MCF 10A (cell line): ENCODE data around the gene SRGAP2B. TPM values are rescaled to one million over a fixed set of nuclear protein-coding genes. Genes with fewer than 3 reads are reported as not detected.
"Not testable (repeated sequence)": the region's sequence is repeated elsewhere in the genome, so short reads cannot be mapped to it uniquely, and the experiment has no call there.

Source experiments
- BruUV-seq: library from RNA; stranded (reverse); fragments of 400-500 nt; replicated peaks from 2 replicates; lab custom pipeline; 2021; lab: Mats Ljungman, UMichigan
- CTCF ChIA-PET: fragments of 300-600 bp; sonication (Branson Sonifier 250); formaldehyde crosslinking; extraction: SDS; loops from one replicate; lab custom pipeline; 2021; ENCODE audit warnings: antibody characterized with exemption, inconsistent platforms; lab: Yijun Ruan, JAX
- POLR2A ChIA-PET: fragments of 300-600, 350-650 bp; sonication (Branson Sonifier 250); formaldehyde crosslinking; extraction: SDS; loops from one replicate; lab custom pipeline; 2020; ENCODE audit warnings: antibody characterized with exemption, inconsistent platforms; lab: Yijun Ruan, JAX
- DNase-seq: peaks from one replicate; pipeline ENCODE4 v3.0.0-alpha.2; 2018; ENCODE audit not compliant: unreplicated experiment
- H3K27ac Mint-ChIP-seq: one replicate; pipeline ENCODE4 v1.8.0; 2022; ENCODE audit warnings: mild to moderate bottlenecking, low read depth, mixed read lengths; ENCODE audit not compliant: unreplicated experiment
- H3K27me3 Mint-ChIP-seq: one replicate; pipeline ENCODE4 v1.8.0; 2022; ENCODE audit warnings: mixed read lengths; ENCODE audit not compliant: insufficient read depth, unreplicated experiment
- H3K36me3 Mint-ChIP-seq: one replicate; pipeline ENCODE4 v1.8.0; 2022; ENCODE audit warnings: mild to moderate bottlenecking, moderate library complexity, mixed read lengths; ENCODE audit not compliant: insufficient read depth, unreplicated experiment
- H3K4me1 Mint-ChIP-seq: one replicate; pipeline ENCODE4 v1.8.0; 2022; ENCODE audit warnings: mixed read lengths; ENCODE audit not compliant: insufficient read depth, unreplicated experiment
- H3K4me3 Mint-ChIP-seq: one replicate; pipeline ENCODE4 v1.8.0; 2022; ENCODE audit warnings: mild to moderate bottlenecking, moderate library complexity, mixed read lengths; ENCODE audit not compliant: unreplicated experiment
- H3K9me3 Mint-ChIP-seq: one replicate; pipeline ENCODE4 v1.8.0; 2022; ENCODE audit warnings: mixed read lengths; ENCODE audit not compliant: unreplicated experiment
- intact Hi-C: fragments of 100-400 bp; cut with micrococcal nuclease; formaldehyde crosslinking; loops from 2 replicates; pipeline ENCODE4 v1.14.1; 2022
- total RNA-seq: library from RNA; stranded (reverse); gene quantifications from 2 replicates; pipeline ENCODE4 v1.2.3, GENCODE V29; 2022

Gene SRGAP2B
- total RNA-seq, 1 experiment from 2014 or later = 50.8 TPM

DNA sequence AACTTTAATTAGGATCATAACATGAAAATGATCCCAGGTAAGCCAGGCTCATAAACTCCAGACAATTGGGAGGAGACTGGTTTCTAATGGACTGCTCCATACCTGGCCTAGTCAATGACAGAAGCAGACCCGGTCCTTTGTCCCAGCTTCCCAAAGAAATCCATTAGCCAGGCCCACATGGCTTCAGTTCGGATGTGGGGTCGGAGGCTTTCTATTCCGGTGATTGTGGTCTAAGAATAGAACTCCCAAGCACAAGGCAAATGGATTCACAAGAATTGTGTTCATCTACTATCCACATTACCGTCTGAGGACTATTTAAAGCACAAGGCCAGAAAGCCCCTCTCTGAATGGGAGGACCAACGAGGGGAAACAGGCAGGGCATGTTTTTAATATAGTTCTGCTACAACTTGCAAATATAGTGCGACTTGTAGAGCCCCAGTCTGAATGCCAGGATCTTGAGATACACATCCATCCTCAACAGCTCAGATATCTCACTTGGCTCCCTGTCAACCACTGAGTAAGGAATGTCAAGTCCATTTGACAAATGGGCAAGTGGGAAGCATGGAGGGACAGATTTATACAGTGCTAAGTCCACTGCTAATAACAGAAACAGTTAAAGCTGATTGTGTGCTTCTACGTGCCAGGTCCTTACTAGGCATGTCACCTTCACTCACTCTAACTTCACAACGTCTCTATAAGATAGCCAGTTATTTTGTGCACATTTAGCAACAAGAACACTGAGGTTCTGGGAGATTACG lies 42.9 kb downstream of the SRGAP2B start:
- intact Hi-C loops, H3K4me3 Mint-ChIP-seq, H3K4me1 Mint-ChIP-seq, POLR2A ChIA-PET, BruUV-seq, CTCF ChIA-PET, H3K36me3 Mint-ChIP-seq, H3K27me3 Mint-ChIP-seq, H3K9me3 Mint-ChIP-seq, DNase-seq, H3K27ac Mint-ChIP-seq: not testable (repeated sequence)

DNA sequence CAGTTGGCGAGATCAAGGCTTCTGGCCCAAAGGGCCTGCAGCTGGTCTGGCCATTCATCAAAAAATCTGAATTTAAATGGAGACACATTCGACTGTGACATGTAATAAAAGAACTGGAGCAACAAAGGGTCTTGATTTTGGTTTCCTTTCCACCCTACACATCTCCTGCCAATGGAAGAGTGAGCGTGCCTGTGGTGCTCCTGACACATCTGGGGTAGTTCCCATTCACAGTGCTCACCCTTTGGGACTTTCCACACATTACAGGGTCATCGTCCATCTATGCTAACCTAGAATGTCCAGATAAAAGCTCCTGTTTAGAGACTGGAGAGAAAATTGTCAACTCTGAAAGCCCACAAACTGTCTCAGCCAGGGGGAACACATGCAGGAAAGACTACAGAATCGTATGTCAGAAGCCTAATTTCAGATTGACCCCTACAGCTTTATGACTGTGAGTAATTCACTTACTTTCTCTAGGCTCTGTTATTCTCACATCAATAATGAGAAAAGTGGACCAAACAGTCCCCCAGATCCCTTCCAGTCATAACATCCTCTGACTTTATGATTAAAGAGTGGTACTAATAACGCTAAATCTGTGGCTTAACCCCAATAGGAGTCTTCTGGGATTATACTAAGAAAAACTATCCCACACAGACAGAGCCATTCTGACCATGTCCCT lies 46.8 kb downstream of the SRGAP2B start:
- H3K27me3 Mint-ChIP-seq, intact Hi-C loops: not testable (repeated sequence)

DNA sequence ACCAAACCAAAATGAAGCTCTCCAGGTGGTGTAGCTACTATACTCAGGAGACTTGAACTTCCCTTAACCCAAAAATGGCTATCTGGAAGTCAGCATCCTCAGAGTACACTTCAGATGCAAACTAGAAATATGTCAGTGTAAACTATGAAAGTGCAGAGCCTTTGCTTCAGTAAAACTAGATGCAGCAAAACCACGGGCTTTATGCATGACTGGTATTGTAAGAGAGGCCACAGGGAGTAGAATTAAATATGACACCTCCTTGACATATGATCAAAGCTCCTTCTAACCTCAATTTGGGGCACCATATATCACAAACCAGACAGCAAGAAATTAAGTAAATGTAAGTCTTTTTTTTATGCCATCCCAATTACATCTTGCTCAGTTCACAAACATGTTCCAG lies 47.6 kb downstream of the SRGAP2B start:
- H3K27ac Mint-ChIP-seq, H3K4me3 Mint-ChIP-seq, H3K36me3 Mint-ChIP-seq, BruUV-seq, DNase-seq, intact Hi-C loops, H3K9me3 Mint-ChIP-seq, CTCF ChIA-PET, POLR2A ChIA-PET, H3K4me1 Mint-ChIP-seq, H3K27me3 Mint-ChIP-seq: not testable (repeated sequence)

More for the DNA sequence above, 46.8 kb downstream of the SRGAP2B start:
- H3K4me3 Mint-ChIP-seq, BruUV-seq, DNase-seq, H3K36me3 Mint-ChIP-seq, H3K4me1 Mint-ChIP-seq, CTCF ChIA-PET, POLR2A ChIA-PET, H3K27ac Mint-ChIP-seq, H3K9me3 Mint-ChIP-seq: not testable (repeated sequence)

DNA sequence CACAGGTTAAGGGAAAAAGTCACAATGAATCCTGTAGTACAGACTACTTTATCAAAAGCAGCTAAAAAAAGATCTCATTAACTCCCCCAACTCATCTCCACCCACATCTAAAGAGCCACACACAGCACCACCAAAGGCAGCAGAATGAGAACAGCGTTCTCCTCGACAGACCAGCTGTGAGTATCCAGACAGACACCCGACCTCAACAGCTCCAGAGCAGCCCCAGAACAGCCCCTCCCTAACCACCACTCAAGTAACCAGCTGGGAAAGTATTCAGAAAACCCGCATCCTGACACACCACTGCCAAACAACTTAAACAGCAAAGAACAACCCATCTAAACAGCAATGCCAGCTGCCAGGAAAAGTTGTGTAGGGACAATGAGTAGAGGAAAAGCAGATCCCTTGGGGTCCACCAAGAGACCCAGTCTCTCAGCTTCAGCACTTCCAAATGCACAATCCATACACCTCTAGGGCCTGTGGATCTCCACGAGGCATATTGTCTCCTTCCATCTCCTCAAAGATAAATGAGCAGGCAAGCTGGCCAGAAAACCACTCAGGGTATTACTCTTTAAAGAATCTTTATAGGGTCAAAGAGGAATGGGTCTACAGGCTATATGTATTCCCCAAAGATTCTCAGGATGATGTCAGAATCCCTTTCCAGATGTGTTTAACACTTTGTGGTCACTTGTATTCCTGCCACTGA lies 49.4 kb downstream of the SRGAP2B start:
- H3K4me1 Mint-ChIP-seq, H3K36me3 Mint-ChIP-seq, H3K27ac Mint-ChIP-seq, H3K27me3 Mint-ChIP-seq, H3K9me3 Mint-ChIP-seq, DNase-seq, H3K4me3 Mint-ChIP-seq, POLR2A ChIA-PET, BruUV-seq, CTCF ChIA-PET, intact Hi-C loops: not testable (repeated sequence)

DNA sequence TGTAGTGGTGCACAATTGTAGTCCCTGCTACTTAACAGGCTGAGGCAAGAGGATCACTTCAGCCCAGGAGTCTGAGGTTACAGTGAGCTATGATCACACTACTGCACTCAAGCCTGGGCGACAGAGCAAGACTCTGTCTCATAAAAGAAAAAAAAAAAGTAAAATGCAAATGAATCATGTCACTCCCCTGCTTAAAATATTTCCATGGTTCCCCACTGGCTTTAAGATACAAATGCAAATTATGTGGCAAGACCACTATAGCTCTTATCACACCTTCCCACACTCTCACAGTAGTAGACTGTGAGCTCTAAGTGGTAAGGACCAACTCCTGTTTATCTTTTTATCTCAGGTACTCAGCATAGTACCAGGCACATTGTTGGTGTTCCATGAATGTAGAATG lies 53.6 kb downstream of the SRGAP2B start:
- H3K27ac Mint-ChIP-seq, H3K4me1 Mint-ChIP-seq, H3K4me3 Mint-ChIP-seq, H3K36me3 Mint-ChIP-seq, H3K9me3 Mint-ChIP-seq, POLR2A ChIA-PET, intact Hi-C loops, BruUV-seq, H3K27me3 Mint-ChIP-seq, CTCF ChIA-PET, DNase-seq: not testable (repeated sequence)

DNA sequence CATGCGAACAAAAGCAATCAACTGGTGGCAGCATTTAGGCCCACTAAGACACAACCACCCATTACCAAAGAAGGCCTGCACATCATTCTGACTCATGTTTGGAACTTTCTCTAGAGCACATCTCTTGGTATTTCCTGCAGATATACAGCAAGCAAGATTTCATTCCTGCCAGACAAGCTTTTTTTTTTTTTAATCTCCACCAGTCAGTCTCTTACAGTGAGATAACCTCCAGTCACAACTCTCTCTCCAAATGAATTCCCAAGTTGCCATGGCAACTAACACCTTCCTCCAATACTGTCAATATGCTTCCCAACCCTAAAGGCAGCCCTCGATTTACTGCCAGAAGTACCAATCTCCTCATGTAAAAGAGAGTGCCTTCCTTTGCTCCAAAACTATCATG lies 59.1 kb downstream of the SRGAP2B start:
- H3K4me1 Mint-ChIP-seq, H3K9me3 Mint-ChIP-seq, H3K4me3 Mint-ChIP-seq, DNase-seq, intact Hi-C loops, H3K27ac Mint-ChIP-seq, POLR2A ChIA-PET, H3K27me3 Mint-ChIP-seq, BruUV-seq, CTCF ChIA-PET, H3K36me3 Mint-ChIP-seq: not testable (repeated sequence)

DNA sequence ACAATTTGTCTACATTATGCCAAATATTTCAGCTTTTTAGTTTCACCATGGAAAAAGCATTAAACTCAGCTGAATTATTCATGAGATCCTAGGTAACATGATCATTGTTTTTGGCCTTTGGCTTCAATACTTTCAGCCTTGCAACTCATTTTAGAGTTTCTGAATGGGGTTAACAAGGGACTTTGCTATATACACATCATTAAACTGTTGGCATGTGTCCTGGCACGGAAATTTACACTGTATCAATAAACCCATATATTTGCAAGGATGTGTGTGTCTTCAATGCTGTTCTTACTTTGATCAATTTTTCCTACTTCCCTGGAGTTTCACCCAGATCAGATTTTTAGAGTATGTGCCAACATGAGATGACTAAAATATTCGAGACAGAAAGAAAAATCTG lies 61.6 kb downstream of the SRGAP2B start:
- DNase-seq, H3K36me3 Mint-ChIP-seq, H3K27ac Mint-ChIP-seq, H3K4me1 Mint-ChIP-seq, BruUV-seq, intact Hi-C loops, H3K27me3 Mint-ChIP-seq, H3K4me3 Mint-ChIP-seq, H3K9me3 Mint-ChIP-seq, CTCF ChIA-PET, POLR2A ChIA-PET: not testable (repeated sequence)

DNA sequence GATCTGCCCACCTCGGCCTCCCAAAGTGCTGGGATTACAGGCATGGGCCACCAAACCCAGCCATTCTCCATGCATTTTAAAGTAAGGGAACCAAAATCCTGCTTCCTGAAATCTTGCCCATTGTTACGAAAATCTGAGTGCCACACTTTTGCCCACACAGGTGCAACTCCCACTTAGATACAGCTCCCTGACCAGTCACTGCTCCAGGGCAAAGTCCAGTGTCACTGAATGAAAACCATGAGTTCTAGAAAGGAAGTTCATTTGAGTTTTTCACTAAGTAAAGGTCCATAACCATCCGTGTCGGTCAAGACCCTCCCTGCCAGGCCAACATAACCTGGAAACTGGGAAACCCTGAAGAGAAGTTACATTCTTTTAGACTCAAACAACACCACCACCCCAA lies 67.9 kb downstream of the SRGAP2B start:
- not testable (repeated sequence) for BruUV-seq

DNA sequence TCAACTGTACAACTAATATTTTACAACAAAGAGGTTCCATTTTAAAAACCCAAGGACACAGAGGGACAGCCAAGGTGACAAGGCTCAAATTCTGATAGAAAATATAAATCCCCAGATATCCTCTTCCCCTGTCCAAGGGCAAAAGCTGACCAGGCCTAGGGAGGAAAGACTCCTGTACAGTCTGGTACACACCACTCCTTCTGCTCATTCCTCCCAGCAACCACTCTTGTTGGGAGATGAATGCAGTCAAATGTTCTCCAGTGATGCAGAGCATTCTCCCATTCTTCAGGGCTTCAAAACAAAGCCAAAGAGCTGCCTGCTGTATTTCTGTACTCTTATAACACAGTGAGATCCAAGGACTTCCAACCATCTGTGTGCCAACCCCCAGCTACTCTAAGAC lies 69.8 kb downstream of the SRGAP2B start:
- POLR2A ChIA-PET, H3K4me3 Mint-ChIP-seq, H3K4me1 Mint-ChIP-seq, CTCF ChIA-PET, H3K27me3 Mint-ChIP-seq, H3K27ac Mint-ChIP-seq, intact Hi-C loops, H3K36me3 Mint-ChIP-seq, H3K9me3 Mint-ChIP-seq, DNase-seq: not testable (repeated sequence)
- BruUV-seq = TSS peak; percentile 13

More for the DNA sequence above, 67.9 kb downstream of the SRGAP2B start:
- H3K9me3 Mint-ChIP-seq, DNase-seq, H3K36me3 Mint-ChIP-seq, H3K4me1 Mint-ChIP-seq, intact Hi-C loops, H3K4me3 Mint-ChIP-seq, H3K27ac Mint-ChIP-seq, CTCF ChIA-PET, POLR2A ChIA-PET, H3K27me3 Mint-ChIP-seq: not testable (repeated sequence)
